Measurements from ENCODE around the gene ZBTB26. TPM values are rescaled to one million over a fixed set of nuclear protein-coding genes. Genes with fewer than 3 reads are reported as not detected.
A peak's percentile ranks its signal among the peaks of the same experiment; 100 is the strongest.

Gene ZBTB26
- total RNA-seq, 3 donors from 2014 or later: 6.7 to 12.0 (median 7.2) TPM

- intact Hi-C loops (cut with DNase I; ENCODE audit: low total_unique reads): no loop called here
- no peaks in the 10 kb centered on the region for H3K4me1 ChIP-seq
- peak within 1 kb of the TSS; percentile 90 to 96 (median 96) for H3K4me3 ChIP-seq
- TF ChIP-seq CTCF (IDR thresholded peaks at IDR 0.05) (no peak), POLR2AphosphoS5 (IDR thresholded peaks at IDR 0.05) (peak; percentile 91 to 98 (median 93)), POLR2A (IDR thresholded peaks at IDR 0.05) (peak; percentile 94)
- no peaks in the 10 kb centered on the region for H3K27me3 ChIP-seq
- DNase-seq (ENCODE audit: low spot score in 2 of 2): peak; percentile 97 to 98
- H3K9me3 ChIP-seq: no peaks in the 10 kb centered on the region
- H3K27ac ChIP-seq: peak within 1 kb of the TSS; percentile 96 to 98
- no peaks in the 10 kb centered on the region for H3K36me3 ChIP-seq
Measured at GRCh38 chr9:122904823-122905710, 26.2 kb downstream of the ZBTB26 start, which contains the start of gene RC3H2. RC3H2 (minus strand) TSS chr9:122905359; CDS start chr9:122897509, 7,850 bp downstream.

GRCh38 chr9:122904466-122904822 lies 26.9 kb downstream of the ZBTB26 start:
- Histone ChIP-seq H3K4me3 (peak overlapping the region; percentile 90 to 96 (median 96)), H3K27ac (peak overlapping the region; percentile 96 to 98), H3K9me3 (no peaks in the 10 kb centered on the region), H3K36me3 (no peaks in the 10 kb centered on the region), H3K4me1 (no peaks in the 10 kb centered on the region), H3K27me3 (no peaks in the 10 kb centered on the region)
- no peak for DNase-seq (ENCODE audit: low spot score in 2 of 2)
- intact Hi-C loops (cut with DNase I; ENCODE audit: low total_unique reads): no loop called here
- TF ChIP-seq POLR2A (IDR thresholded peaks at IDR 0.05): no peak
- TF ChIP-seq POLR2AphosphoS5 (IDR thresholded peaks at IDR 0.05): no peak
- no peak for TF ChIP-seq CTCF (IDR thresholded peaks at IDR 0.05)

- Histone ChIP-seq H3K4me3 (no peak overlapping the region), H3K27ac (no peak overlapping the region), H3K4me1 (no peaks in the 10 kb centered on the region), H3K9me3 (no peaks in the 10 kb centered on the region), H3K27me3 (no peaks in the 10 kb centered on the region), H3K36me3 (no peaks in the 10 kb centered on the region)
- intact Hi-C loops (cut with DNase I; ENCODE audit: low total_unique reads): no loop called here
- no peak for DNase-seq (ENCODE audit: low spot score in 2 of 2)
- TF ChIP-seq POLR2AphosphoS5 (IDR thresholded peaks at IDR 0.05): no peak
- TF ChIP-seq CTCF (IDR thresholded peaks at IDR 0.05): no peak
- TF ChIP-seq POLR2A (IDR thresholded peaks at IDR 0.05): no peak
Measured at GRCh38 chr9:122900791-122901190, 30.5 kb downstream of the ZBTB26 start.

GRCh38 chr9:122897969-122898368 lies 33.3 kb downstream of the ZBTB26 start:
- H3K4me1 ChIP-seq: no peaks in the 10 kb centered on the region
- intact Hi-C loops (cut with DNase I; ENCODE audit: low total_unique reads): loop anchor here (5.0 kb wide), 1 partner anchor 479 kb away; no protein-coding TSS in a partner anchor

More at GRCh38 chr9:122897969-122898368, 33.3 kb downstream of the ZBTB26 start:
- H3K36me3 ChIP-seq: no peaks in the 10 kb centered on the region
- no peaks in the 10 kb centered on the region for H3K27me3 ChIP-seq
- no peaks in the 10 kb centered on the region for H3K9me3 ChIP-seq
- H3K27ac ChIP-seq: no peak overlapping the region
- no peak for TF ChIP-seq POLR2A (IDR thresholded peaks at IDR 0.05)
- TF ChIP-seq CTCF (IDR thresholded peaks at IDR 0.05): no peak
- no peak for TF ChIP-seq POLR2AphosphoS5 (IDR thresholded peaks at IDR 0.05)
- H3K4me3 ChIP-seq: no peak overlapping the region
- no peak for DNase-seq (ENCODE audit: low spot score in 2 of 2)
